Measurements from ENCODE around the gene INTS6. TPM values are rescaled to one million over a fixed set of nuclear protein-coding genes. Genes with fewer than 3 reads are reported as not detected.

Gene INTS6
- total RNA-seq, 2 donors from 2014 or later: 37.4 to 59.0 TPM

DNA sequence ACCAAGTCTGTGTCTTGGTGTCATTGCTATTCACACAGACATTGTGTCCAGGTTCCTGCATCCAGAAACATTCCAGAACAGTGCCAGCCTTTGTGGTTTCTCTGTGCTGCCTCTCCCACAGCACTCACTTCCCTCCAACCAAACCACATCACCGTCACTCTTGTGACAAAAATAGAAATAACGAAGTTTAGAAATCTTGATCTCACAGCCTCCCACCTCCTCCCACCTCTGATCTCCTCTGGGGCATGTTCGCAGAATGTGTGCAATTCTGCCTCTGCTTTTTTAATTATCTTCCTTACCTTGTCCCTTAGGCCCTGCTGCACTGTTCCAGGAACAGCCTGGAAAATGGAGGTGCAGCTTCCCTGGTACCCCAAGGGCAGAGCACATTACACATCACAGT lies 122.0 kb downstream of the INTS6 start:
- H3K4me3 ChIP-seq: no peak overlapping the region
- H3K4me1 ChIP-seq (replicated peaks): no peaks in the 10 kb centered on the region
- H3K9me3 ChIP-seq: no peaks in the 10 kb centered on the region
- intact Hi-C loops (cut with DNase I): no loop called here
- no peaks in the 10 kb centered on the region for H3K27me3 ChIP-seq (replicated peaks; ENCODE audit: insufficient read depth)
- no peak for DNase-seq (ENCODE audit: low spot score)
- TF ChIP-seq, protein P1, sequence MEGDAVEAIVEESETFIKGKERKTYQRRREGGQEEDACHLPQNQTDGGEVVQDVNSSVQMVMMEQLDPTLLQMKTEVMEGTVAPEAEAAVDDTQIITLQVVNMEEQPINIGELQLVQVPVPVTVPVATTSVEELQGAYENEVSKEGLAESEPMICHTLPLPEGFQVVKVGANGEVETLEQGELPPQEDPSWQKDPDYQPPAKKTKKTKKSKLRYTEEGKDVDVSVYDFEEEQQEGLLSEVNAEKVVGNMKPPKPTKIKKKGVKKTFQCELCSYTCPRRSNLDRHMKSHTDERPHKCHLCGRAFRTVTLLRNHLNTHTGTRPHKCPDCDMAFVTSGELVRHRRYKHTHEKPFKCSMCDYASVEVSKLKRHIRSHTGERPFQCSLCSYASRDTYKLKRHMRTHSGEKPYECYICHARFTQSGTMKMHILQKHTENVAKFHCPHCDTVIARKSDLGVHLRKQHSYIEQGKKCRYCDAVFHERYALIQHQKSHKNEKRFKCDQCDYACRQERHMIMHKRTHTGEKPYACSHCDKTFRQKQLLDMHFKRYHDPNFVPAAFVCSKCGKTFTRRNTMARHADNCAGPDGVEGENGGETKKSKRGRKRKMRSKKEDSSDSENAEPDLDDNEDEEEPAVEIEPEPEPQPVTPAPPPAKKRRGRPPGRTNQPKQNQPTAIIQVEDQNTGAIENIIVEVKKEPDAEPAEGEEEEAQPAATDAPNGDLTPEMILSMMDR (IDR thresholded peaks at IDR 0.05): no peak
- H3K27ac ChIP-seq: no peak overlapping the region
- WGBS: 77% methylated on average over 3 of the region's 3 CpGs
- no peaks in the 10 kb centered on the region for H3K36me3 ChIP-seq

DNA sequence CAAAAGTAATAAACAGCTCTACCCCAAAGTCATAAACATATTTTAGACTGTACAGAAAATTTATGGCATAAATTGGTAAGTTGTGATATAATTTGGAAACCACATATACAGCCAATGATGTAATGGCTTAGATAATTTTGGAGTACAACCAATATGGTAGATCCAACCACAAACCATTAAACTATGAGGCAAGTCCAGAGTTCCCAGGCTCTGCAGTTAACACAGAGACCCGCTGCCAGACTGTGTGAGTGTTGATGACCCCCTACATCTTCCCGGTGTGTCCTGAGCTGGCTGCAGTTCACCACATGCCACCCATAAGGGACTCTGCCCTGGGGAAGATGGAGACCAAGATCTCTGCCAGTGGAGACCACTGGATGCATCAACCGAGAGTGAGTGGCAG lies 123.2 kb downstream of the INTS6 start:
- 96% methylated on average over 3 of the region's 3 CpGs for WGBS
- intact Hi-C loops (cut with DNase I): no loop called here
- no peak for DNase-seq (ENCODE audit: low spot score)

DNA sequence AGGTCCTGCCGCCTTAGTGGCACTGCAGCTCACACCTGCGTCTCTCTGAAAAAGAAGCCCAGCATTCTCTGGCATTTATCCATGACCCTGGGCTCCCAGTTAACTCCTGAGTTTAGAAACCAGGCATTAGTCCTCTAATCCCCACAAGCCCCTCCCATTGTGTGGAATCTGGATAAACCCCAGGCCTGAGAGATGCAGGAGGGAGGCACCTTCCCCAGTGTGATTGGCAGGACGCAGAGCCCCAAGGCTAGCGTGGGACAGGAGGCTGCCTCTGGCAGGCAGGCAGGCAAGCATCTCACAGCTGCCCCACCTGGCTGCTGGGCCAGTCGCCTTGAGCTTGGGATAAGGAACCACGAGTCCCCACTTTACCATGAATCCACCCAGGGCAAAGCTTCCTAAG lies 124.3 kb downstream of the INTS6 start:
- Histone ChIP-seq H3K27ac (no peak overlapping the region), H3K27me3 (replicated peaks; ENCODE audit: insufficient read depth) (no peaks in the 10 kb centered on the region), H3K4me3 (no peak overlapping the region), H3K4me1 (replicated peaks) (no peaks in the 10 kb centered on the region), H3K9me3 (no peaks in the 10 kb centered on the region), H3K36me3 (no peaks in the 10 kb centered on the region)
- 69% methylated on average over 6 of the region's 6 CpGs for WGBS
- TF ChIP-seq POLR2AphosphoS5 (IDR thresholded peaks at IDR 0.05): no peak
- no peak for TF ChIP-seq POLR2A (IDR thresholded peaks at IDR 0.05)
- TF ChIP-seq, protein P1 (IDR thresholded peaks at IDR 0.05): no peak
- DNase-seq (ENCODE audit: low spot score): no peak
- intact Hi-C loops (cut with DNase I): no loop called here

More for the DNA sequence above, 123.2 kb downstream of the INTS6 start:
- Histone ChIP-seq H3K9me3 (no peaks in the 10 kb centered on the region), H3K4me1 (replicated peaks) (no peaks in the 10 kb centered on the region), H3K27ac (no peak overlapping the region), H3K4me3 (no peak overlapping the region), H3K27me3 (replicated peaks; ENCODE audit: insufficient read depth) (no peaks in the 10 kb centered on the region), H3K36me3 (no peaks in the 10 kb centered on the region)
- no peak for TF ChIP-seq POLR2A (IDR thresholded peaks at IDR 0.05)
- TF ChIP-seq, protein P1 (IDR thresholded peaks at IDR 0.05): no peak
- TF ChIP-seq POLR2AphosphoS5 (IDR thresholded peaks at IDR 0.05): no peak

DNA sequence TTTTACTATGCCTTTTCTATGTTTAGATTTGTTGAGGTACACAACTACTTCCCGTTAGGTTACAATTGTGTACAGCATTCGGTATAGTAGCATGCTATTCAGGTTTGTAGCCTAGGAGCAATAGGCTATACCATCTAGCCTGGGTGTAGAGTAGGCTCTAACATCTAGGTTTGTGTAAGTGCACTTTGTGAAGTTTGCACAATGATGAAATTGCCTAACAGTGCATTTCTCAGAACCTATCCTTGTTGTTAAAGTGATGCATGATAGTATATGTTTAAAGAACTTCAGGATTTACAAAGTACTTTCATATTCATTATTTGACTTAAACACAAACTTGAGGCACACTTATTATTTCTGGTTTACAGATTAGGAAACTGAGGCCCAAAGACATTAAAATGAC lies 124.9 kb downstream of the INTS6 start:
- no peak for TF ChIP-seq POLR2AphosphoS5 (IDR thresholded peaks at IDR 0.05)
- TF ChIP-seq POLR2A (IDR thresholded peaks at IDR 0.05): no peak
- TF ChIP-seq, protein P1 (IDR thresholded peaks at IDR 0.05): no peak
- no peak for DNase-seq (ENCODE audit: low spot score)
- Histone ChIP-seq H3K27ac (no peak overlapping the region), H3K27me3 (replicated peaks; ENCODE audit: insufficient read depth) (no peaks in the 10 kb centered on the region), H3K4me1 (replicated peaks) (no peaks in the 10 kb centered on the region), H3K9me3 (no peaks in the 10 kb centered on the region), H3K36me3 (no peaks in the 10 kb centered on the region), H3K4me3 (no peak overlapping the region)
- intact Hi-C loops (cut with DNase I): no loop called here
- 100% methylated on average over 2 of the region's 2 CpGs for WGBS

DNA sequence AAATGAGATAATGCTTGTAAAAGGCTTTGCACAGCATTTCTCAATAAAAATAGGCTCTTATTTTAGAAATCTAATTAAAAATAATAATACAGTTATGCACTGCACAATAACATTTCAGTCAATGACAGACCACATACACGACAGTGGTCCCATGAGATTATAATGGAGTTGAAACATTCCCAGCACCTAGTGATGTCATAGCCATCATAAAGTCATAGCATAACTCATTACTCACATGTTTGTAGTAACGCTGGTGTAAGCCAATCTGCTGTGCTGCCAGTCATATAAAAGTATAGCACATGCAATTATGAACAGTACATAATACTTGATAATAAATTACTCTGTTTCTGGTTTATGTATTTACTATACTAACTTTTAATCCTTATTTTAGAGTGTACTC lies 126.1 kb downstream of the INTS6 start:
- no peaks in the 10 kb centered on the region for H3K4me1 ChIP-seq (replicated peaks)
- H3K27ac ChIP-seq: no peak overlapping the region
- no peaks in the 10 kb centered on the region for H3K9me3 ChIP-seq
- H3K27me3 ChIP-seq (replicated peaks; ENCODE audit: insufficient read depth): no peaks in the 10 kb centered on the region
- no peak for TF ChIP-seq POLR2AphosphoS5 (IDR thresholded peaks at IDR 0.05)
- TF ChIP-seq, protein P1 (IDR thresholded peaks at IDR 0.05): no peak
- H3K4me3 ChIP-seq: no peak overlapping the region
- H3K36me3 ChIP-seq: no peaks in the 10 kb centered on the region
- WGBS: 61% methylated on average over 2 of the region's 2 CpGs
- DNase-seq (ENCODE audit: low spot score): no peak
- intact Hi-C loops (cut with DNase I): no loop called here
